GM20431 (cell line): ENCODE measurements around the gene SLC22A15.
"Not testable (repeated sequence)": the region's sequence is repeated elsewhere in the genome, so short reads cannot be mapped to it uniquely, and the experiment has no call there.

ENCODE experiments used
- in situ Hi-C: fragments of 300-500 bp; cut with MseI, MboI; formaldehyde crosslinking; loops from one replicate; pipeline ENCODE4 v1.15.0; 2020; ENCODE audit warnings: low sequenced_read_pairs; ENCODE audit not compliant: unreplicated experiment

SLC22A15 gene

DNA sequence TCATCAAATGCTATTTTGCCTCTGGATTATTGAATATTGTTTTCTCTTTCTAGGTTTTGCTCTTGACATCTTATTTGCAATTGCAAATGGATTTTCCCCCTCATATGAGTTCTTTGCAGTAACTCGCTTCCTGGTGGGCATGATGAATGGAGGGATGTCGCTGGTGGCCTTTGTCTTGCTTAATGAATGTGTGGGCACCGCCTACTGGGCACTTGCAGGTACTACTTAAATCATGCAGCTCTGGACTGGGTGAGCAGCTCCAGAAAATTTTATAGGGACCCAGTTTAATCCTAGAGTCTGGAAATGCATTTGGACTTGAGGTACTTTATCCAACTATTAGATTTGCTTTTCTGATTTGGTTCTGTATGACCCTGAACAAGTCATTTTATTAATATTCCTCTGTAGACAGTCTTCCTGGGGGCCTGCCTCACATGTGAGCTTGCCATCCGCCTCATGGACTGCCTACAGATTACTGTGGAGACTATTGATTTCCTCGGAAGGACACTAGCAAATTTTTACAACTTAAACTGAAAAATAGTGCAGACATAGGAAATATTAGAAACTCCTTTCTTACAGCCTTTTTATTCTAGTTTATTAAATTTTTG lies 44.5 kb downstream of the SLC22A15 start:
- in situ Hi-C loops: no loop called here

DNA sequence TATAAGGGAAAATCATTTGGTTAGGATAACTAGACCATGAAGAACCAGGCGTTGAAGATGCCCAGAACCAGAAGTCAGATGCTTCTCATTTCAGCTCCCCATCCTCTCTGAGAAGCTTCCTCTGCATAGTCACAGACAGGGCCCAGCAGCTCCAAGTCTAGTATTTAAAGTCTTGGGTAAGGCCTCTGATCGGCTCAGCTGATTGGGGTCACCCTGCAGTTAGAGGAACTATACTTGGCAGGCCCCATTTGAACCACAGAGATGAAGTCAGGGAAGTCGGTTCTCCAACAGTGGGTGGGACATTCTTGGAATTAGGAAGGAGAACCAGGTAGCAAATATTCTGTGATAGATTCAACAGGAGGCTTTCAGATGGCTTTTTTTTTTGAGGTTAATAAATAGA lies 48.3 kb downstream of the SLC22A15 start:
- in situ Hi-C loops: no loop called here

DNA sequence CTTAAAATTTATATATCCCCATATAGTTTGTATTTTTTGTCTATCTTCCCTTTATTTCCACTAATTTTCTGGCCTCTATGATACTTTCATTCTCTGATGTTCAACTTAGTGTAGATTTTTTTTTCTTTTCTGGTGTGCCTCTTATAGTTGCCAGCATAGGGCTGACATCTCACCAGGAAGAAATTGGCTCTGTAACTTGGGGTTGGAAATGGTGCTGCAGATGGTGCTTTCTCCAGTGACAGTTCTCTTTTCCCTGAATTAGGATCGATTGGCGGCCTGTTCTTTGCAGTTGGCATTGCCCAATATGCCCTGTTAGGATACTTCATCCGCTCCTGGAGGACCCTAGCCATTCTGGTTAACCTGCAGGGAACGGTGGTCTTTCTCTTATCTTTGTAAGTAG lies 50.3 kb downstream of the SLC22A15 start:
- in situ Hi-C loops: no loop called here

DNA sequence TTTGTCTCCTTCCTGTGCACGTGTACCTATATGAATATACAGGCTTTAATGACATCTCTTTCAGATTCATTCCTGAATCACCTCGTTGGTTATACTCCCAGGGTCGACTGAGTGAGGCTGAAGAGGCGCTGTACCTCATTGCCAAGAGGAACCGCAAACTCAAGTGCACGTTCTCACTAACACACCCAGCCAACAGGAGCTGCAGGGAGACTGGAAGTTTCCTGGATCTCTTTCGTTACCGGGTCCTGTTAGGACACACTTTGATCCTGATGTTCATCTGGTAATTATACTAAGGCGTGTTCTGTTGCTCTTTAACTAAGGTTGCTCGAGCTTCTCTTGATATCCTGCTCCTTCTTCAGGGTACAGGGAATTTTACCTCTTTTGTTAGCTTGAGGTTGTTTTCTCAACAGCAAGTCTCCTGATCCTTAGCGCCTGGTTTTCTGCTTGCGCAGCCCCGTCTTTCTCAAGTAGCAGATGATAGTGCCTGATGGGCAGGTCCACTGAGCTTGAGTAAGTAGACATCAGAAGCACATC lies 55.1 kb downstream of the SLC22A15 start:
- in situ Hi-C loops: no loop called here

DNA sequence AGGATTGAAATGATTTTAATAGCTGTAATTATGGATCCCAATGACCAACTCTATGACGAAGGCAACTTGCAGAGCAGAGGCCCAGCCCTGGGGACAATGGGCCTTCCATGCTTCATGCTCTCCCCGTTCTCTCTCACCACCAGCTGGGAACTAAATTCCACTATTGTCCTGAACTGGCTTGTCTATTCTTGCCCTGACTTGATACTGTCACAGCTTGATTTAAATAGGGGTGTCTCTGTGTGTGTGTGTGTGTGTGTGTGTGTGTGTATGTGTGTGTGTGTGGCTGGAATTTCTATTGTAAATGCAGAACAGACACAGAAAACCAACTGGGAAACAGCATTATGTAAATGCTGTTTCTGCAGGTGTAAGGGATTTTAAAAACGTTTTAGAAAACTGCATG lies 57.0 kb downstream of the SLC22A15 start:
- in situ Hi-C loops: no loop called here

DNA sequence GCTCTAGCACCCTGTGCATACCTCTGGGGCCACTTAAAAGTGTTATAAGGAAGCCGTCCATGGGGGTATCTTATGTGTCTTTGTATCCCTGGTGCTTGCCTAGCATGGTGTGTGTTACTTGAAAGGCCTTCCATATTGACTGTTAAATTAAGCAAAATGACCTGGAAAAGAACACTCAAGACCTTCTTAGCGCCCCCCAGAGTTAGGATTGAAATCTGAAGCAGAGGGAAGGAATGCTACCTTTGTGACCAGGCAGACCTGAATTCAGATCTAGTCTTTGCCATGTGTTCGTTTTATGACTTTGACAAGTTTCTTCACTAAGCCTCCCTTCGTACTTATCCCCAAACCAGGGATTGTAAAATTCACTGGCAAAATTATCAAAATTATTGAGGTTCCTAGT lies 59.9 kb downstream of the SLC22A15 start:
- in situ Hi-C loops: no loop called here

DNA sequence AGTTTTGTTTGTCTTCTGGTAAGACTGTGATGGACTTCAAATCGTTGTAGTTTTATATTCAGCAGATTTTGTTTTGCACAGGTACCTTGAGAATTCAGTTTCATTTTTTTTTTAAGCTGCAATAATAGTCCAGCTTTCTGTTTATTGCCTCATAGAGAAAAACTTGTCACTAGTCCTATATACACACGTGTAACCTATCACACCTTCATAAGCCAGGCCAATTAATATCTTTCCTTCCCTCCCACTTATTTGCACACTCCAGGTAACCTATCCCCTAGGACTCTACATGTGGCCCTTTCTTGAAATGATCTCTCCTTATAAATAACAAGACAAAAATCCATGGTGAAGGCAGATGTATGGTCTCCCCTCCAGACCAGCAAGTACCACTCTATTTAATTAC lies 62.4 kb downstream of the SLC22A15 start:
- in situ Hi-C loops: no loop called here

DNA sequence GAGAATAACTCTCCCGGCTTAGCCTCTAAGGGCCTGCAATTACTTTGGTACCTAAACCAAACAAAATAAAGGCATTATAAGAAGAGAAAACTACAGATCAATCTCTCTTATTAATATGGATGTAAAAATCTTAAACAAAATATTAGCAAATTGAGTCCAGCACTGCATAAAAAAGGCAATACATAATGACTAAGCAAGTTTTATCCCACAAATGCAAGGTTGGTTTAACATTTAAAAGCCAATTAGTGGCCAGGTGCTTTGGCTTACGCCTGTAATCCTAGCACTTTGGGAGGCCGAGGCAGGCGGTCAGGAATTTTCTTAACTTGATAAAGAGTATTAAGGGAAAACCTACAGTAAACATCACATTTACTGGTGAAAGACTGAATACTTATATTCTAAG lies 67.8 kb downstream of the SLC22A15 start:
- in situ Hi-C loops: no loop called here

DNA sequence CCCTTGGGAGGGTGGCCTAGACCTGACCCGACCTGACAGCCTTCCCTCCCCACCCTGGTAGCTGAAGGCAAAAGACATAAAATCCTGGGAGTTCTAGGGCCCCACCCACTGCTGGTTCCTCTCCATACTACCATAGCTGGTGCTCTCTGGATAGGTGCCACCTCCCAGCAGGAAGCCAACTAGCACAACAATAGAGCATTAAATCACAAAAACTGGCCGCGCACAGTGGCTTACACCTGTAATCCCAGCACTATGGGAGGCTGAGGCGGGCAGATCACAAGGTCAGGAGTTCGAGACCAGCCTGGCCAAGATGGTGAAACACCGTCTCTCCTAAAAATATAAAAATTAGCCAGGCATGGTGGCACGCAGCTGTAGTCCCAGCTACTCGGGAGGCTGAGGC lies 70.6 kb downstream of the SLC22A15 start:
- in situ Hi-C loops: not testable (repeated sequence)

DNA sequence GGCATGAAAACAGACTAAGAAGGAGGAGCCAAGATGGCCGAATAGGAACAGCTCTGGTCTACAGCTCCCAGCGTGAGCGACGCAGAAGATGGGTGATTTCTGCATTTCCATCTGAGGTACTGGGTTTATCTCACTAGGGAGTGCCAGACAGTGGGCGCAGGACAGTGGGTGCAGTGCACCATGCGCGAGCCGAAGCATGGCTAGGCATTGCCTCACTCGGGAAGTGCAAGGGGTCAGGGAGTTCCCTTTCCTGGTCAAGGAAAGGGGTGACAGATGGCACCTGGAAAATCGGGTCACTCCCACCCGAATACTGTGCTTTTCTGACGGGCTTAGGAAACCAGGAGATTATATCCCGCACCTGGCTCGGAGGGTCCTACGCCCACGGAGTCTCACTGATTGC lies 75.6 kb downstream of the SLC22A15 start:
- in situ Hi-C loops: not testable (repeated sequence)

DNA sequence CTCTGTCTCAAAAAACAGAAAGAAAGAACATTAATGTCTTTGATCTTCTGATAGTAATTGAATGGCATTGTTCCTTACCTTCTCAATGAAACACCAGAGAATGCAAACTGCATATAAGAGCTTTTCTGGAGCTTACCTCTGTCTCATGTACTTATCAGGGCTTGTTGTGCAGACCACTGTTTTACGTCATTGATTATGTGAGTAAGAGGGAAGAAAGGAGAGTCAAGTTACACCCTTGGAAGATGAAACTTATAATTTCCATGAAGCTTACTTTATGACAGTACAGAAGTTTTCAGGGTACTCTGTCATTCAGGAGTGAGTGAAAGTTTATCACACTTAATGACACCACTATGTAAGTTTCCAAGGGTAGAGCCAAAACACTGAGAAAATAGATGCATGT lies 85.9 kb downstream of the SLC22A15 start:
- in situ Hi-C loops: no loop called here

DNA sequence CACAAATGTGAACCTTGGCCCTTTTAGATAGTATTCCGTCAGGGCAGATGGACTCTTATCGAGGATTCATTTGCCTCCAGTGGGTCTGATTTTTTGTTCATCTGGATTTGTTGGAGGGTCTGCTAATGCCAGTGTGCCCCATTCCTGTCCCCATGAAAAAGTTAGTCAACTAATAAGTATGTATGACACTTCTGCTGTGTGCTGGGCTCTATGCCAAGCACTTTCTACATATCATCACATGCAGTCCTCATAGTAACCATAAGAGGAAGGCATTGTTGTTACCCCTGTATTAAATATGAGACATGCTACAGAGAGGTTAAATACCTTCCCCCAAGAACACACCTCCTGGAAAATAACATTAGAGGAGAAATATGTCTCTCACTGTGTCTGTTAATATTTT lies 88.3 kb downstream of the SLC22A15 start:
- in situ Hi-C loops: no loop called here

DNA sequence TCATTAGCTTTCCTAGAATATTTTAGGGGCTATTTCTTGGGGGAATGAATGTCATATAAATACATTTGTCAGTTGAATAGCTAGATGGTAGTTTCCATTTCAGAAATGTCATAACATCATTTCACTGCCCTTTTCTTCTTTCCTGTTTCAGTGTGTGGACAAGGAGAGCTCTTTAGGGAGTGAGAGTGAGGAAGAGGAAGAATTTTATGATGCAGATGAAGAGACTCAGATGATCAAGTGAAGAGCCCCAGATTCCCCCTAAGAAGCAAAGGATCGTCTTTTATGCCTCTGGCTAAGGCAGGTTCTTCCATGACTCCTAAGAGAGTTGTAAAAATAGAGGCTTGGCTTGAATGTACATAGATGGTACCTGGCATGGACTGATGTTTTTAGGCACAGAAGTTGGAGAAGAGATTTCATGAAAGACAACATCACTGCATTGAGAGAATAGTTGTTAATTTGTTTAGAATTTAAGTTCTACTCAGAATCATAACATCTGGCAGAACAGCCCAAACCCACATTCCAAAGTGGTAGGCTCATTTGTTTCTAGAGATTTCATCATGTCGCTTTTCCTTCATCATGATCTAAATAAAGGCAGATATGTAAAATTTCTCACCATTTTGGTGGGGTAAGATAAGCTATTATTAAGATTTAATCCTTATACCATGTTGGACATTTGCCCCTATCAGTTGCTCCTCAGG lies 90.7 kb downstream of the SLC22A15 start:
- in situ Hi-C loops: no loop called here

DNA sequence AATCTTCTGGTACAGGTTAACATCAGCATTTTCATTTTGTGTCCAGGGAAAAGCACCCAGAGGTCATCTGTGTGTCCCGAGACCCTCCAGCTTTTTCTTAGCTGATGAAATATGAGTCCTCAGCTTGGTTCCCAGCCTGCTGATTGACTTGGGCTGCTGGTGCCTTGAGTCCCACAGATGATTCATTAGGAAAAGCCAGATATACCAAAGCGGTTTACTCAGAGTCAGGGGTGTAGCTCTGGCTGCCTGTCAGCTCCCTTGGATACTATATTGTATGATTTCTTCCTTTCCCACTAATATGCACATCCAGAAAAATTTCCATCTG lies 91.2 kb downstream of the SLC22A15 start:
- in situ Hi-C loops: no loop called here

DNA sequence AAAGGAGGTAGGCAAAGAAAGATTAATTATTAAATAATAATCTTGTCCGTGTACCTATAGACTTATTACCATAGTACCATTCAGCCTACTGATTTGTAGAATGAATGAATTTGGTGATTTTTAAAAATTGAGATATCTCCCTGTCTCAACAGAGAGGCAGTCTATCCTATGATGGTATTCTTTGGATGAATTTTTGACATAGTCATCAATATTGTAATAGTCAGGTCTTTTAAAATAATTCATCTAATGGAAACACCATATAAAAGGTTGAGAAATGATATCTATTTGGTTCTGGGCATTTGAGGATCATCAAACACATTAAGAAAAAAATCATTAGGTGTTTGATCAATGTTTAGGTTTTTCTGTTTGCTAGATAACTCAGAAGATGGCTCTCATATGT lies 99.3 kb downstream of the SLC22A15 start:
- in situ Hi-C loops: no loop called here

DNA sequence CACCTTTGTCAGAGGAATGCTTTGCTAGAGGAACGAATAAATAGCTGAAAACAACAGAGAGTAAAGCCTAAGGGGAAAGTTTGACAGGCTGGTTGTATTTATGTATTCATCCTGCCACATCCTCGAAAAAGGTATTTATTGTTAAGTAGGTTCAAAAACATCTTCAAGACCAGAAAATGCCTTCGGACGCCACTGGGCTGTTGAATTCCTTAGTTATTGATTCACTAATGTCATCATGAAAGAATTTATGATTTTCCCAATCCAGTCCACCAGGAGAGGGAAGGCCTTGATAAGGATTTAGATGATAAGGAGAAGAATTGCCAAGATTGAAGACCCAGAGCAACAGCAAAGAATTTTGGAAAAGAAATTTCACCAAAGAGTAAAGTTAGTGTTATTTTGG lies 99.7 kb downstream of the SLC22A15 start:
- in situ Hi-C loops: no loop called here

DNA sequence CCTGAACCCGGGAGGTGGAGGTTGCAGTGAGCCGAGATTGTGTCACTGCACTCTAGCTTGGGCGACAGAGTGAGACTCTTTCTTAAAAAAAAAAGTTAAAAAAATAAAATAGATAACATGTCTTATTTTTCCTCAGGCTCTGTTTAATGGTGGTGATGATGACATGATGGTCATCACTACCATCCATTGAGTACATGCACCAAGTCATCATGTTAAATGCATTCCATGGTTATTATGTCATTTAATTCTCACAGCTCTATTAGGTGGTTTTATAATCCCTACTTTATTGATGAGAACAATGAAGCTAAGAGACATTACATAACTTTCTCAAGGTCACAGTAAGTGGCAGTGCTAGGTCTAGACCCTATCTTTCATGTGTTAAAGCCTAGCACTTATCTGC lies 100.5 kb downstream of the SLC22A15 start:
- in situ Hi-C loops: no loop called here

DNA sequence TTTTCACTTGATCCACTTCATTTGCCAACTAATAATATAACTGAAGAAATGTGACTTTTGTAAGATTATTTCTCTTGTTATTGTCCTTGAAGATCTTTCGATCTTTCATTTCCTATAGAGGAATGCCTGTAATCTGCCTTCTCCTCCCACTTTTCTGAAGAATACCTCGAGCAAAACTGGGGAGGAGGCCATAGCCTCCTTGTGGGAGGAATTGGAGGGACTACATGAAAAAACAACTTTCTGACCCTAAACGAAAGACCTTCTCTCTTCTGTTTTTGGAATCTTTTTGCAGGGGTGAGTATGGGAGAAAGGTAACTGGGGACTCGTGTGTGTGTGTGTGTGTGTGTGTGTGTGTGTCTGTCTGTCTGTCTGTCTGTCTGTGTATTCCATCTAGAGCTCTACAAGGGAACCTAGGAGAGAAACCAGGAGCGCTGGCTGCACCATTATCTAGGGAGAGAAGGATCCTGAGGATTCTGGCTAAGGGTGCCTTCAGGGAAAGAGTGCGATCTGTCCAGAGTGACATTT lies 102.4 kb downstream of the SLC22A15 start:
- in situ Hi-C loops: no loop called here

DNA sequence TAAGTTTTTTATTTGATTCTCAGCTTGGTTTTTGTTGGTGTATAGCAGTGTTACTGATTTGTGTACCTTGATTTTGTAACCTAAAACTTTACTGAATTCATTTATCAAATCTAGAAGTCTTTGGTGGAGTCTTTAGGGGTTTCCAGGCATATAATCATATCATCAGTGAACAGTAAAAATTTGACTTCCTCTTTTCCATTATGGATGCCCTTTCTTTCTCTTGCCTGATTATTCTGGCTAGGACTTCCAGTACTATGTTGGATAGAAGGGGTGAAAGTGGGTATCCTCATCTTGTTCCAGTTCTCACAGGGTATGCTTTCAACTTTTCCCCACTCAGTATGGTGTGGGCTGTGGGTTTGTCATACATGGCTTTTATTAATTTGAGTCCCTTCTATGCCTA lies 111.3 kb downstream of the SLC22A15 start:
- in situ Hi-C loops: no loop called here

DNA sequence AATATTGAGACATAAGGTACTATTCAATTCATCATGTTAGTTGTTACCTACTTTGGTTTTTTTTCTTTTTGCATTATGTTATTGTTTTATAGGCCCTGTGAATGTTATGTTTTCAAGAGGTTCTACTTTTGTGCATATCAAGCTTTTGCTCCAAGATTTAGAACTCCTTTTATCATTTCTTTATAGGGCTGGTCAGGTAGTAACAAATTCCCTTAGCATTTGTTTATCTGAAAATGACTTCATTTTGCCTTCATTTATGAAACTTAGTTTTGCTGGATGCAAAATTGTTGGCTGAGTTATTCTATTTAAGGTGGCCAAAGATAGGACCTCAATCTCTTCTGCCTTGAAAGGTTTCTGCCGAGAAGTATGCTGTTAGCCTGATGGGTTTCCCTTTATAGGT lies 113.6 kb downstream of the SLC22A15 start:
- in situ Hi-C loops: no loop called here

DNA sequence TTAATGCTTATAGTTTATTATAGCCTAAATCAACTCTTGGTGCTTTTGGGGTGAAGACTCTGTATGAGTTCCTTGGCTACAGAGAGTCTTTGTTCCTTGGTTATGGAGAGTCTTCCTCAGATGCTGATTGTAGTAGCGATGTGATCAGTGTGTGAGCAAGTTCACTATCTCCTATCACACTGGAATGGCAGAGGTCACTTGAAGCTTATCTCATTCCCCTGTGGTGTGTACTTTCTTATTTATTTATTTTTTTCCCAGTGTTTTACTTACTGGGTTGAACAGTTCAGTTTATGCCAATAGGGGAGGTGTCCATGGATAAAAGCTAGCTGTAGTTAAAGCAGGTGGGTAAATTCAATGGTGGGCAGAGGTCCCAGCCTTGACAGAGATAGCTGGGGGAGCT lies 114.8 kb downstream of the SLC22A15 start:
- in situ Hi-C loops: no loop called here
